Stimulated activated CD4-positive, alpha-beta T cell treated with anti-CD3 and anti-CD28 coated beads, Interleukin-12 subunit alpha, Interleukin-12 subunit beta, amount 100 ng/mL, for 4 hours (primary cell): ENCODE data around the gene ACOT12.
"Not testable (repeated sequence)": the region's sequence is repeated elsewhere in the genome, so short reads cannot be mapped to it uniquely, and the experiment has no call there.

Experiments
- DNase-seq: peaks from one replicate; pipeline ENCODE4 v3.0.0-alpha.2; 2020

The ACOT12 gene

GRCh38 chr5:81393783-81394718 is at the start of gene ACOT12:
Gene ACOT12, minus strand, starts transcription at chr5:81394134. Its CDS starts 20 bp downstream, at chr5:81394114.
- peak; percentile 0 for DNase-seq

- no peak for DNase-seq
Measured at GRCh38 chr5:81435023-81435422, 41.1 kb upstream of the ACOT12 start.

GRCh38 chr5:81429985-81430384 is 36.1 kb upstream of the ACOT12 start:
- no peak for DNase-seq

GRCh38 chr5:81429363-81429762 is 35.4 kb upstream of the ACOT12 start:
- no peak for DNase-seq

- DNase-seq = no peak
Measured at GRCh38 chr5:81428861-81429260, 34.9 kb upstream of the ACOT12 start.

GRCh38 chr5:81428446-81428845 is 34.5 kb upstream of the ACOT12 start:
- no peak for DNase-seq

- no peak for DNase-seq
Measured at GRCh38 chr5:81427566-81427965, 33.6 kb upstream of the ACOT12 start.

GRCh38 chr5:81426359-81427030 is 32.6 kb upstream of the ACOT12 start:
- DNase-seq = no peak

GRCh38 chr5:81425569-81425968 is 31.6 kb upstream of the ACOT12 start:
- DNase-seq = no peak

- no peak for DNase-seq
Measured at GRCh38 chr5:81424728-81425127, 30.8 kb upstream of the ACOT12 start.

- DNase-seq = no peak
Measured at GRCh38 chr5:81422671-81423070, 28.7 kb upstream of the ACOT12 start.

GRCh38 chr5:81420039-81420667 is 26.2 kb upstream of the ACOT12 start:
- DNase-seq = no peak

- DNase-seq = no peak
Measured at GRCh38 chr5:81418606-81419005, 24.7 kb upstream of the ACOT12 start.

- DNase-seq = no peak
Measured at GRCh38 chr5:81417052-81417451, 23.1 kb upstream of the ACOT12 start.

- DNase-seq = no peak
Measured at GRCh38 chr5:81409896-81410295, 16.0 kb upstream of the ACOT12 start.

- no peak for DNase-seq
Measured at GRCh38 chr5:81409361-81409760, 15.4 kb upstream of the ACOT12 start.

GRCh38 chr5:81408496-81408895 is 14.6 kb upstream of the ACOT12 start:
- DNase-seq = no peak

- not testable (repeated sequence) for DNase-seq
Measured at GRCh38 chr5:81407811-81408210, 13.9 kb upstream of the ACOT12 start.

GRCh38 chr5:81405126-81405891 is 11.4 kb upstream of the ACOT12 start:
- no peak for DNase-seq

- DNase-seq = no peak
Measured at GRCh38 chr5:81402192-81402930, 8.4 kb upstream of the ACOT12 start.

- no peak for DNase-seq
Measured at GRCh38 chr5:81401266-81401665, 7.3 kb upstream of the ACOT12 start.

GRCh38 chr5:81400375-81400774 is 6.4 kb upstream of the ACOT12 start:
- no peak for DNase-seq
